ENCODE results near the gene SPARCL1. TPM values are rescaled to one million over a fixed set of nuclear protein-coding genes. Genes with fewer than 3 reads are reported as not detected.

The SPARCL1 gene
- polyA plus RNA-seq, 3 donors = not detected

DNA sequence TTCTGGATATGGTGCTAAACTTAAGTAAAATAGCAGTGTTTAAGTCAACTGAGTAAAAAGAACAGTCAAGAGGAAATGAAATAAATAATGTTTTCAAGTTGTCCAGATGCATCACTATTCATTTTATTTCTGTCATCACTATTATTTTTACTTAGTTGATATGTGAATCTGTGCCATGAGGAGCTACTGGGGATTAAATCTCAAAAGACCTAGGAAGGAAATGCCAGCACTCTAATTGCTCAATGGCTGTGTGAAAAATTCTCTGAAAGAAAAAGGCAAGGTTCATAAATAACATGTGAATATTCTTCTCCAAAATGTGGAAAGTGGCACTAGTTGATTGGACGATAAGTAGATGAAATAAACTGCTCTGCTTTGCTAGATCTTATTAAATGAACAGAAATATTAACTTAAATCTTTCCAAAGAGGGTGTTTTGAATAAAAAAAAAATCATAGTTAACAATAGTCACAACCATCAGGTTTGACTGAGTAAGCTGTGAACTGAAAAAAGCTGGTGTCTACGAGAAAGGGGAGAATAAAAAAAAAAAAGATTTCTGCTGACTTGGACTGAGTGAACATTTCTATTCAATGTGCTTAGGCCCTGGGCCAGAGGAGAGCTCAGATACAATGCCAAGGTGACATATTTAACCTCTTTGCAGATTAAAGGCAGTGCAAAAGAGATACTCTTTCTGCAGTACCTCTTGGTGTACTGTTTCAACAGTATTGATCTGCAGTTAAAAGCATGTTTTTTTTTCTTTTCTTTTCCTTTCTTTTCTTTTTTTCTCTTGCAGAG lies 1.6 kb downstream of the SPARCL1 start:
- H3K36me3 ChIP-seq (replicated peaks in 1 of 2; ENCODE audit: control insufficient read depth in 1 of 2, insufficient read depth in 2 of 2, low read length in 2 of 2) = no peaks in the 10 kb centered on the region
- no peaks in the 10 kb centered on the region for H3K79me2 ChIP-seq (ENCODE audit: insufficient read depth, low read length)
- no peak overlapping the region for H3K4me3 ChIP-seq (replicated peaks in 1 of 3; ENCODE audit: low read depth in 2 of 3, low read length in 3 of 3)
- H3K27me3 ChIP-seq (ENCODE audit: control insufficient read depth in 2 of 2, insufficient read depth in 2 of 2, low read length in 2 of 2) = no peaks in the 10 kb centered on the region
- H3K4me1 ChIP-seq (ENCODE audit: control insufficient read depth in 1 of 2, insufficient read depth in 2 of 2, low read length in 2 of 2) = no peaks in the 10 kb centered on the region
- H3K9me3 Mint-ChIP-seq = peaks cover 2 to 19% (median 12%) of the 10 kb centered on the region in 7 donors
- DNase-seq = no peak
- no peaks in the 10 kb centered on the region for H4K20me1 ChIP-seq (ENCODE audit: insufficient read depth, low read length)
- no peaks in the 10 kb centered on the region for H3K4me1 Mint-ChIP-seq
- H3K4me3 Mint-ChIP-seq = no peak overlapping the region
- no peak overlapping the region for H3K27ac ChIP-seq (ENCODE audit: low read depth in 1 of 2, low read length in 2 of 2)
- no peak overlapping the region for H3K27ac Mint-ChIP-seq
- H3K4me2 ChIP-seq (replicated peaks; ENCODE audit: extremely low read depth, low read length, poor library complexity, severe bottlenecking) = no peak overlapping the region
- no peaks in the 10 kb centered on the region for H3K36me3 Mint-ChIP-seq
- intact Hi-C loops (cut with micrococcal nuclease) = no loop called here
- no CpG with 5 or more reads among the region's 2 CpGs for whole genome bisulfite sequencing (ENCODE audit: insufficient coverage)
- H3K9me3 ChIP-seq (replicated peaks in 1 of 2; ENCODE audit: control insufficient read depth in 1 of 2, insufficient read depth in 1 of 2, low read length in 2 of 2) = peaks cover 10% of the 10 kb centered on the region in 2 donors
- no peak for TF ChIP-seq CTCF (IDR thresholded peaks at IDR 0.05)
- H3K9ac ChIP-seq (ENCODE audit: insufficient read depth, low read length, poor library complexity, severe bottlenecking) = no peak overlapping the region
- peaks cover 0 to 4% (median 0%) of the 10 kb centered on the region in 3 donors for H3K27me3 Mint-ChIP-seq (ENCODE audit: low read depth in 3 of 3)
- no peak overlapping the region for H2AFZ ChIP-seq (ENCODE audit: insufficient read depth, low read depth, low read length, poor library complexity, severe bottlenecking)

- intact Hi-C loops (cut with micrococcal nuclease) = no loop called here
- H3K27me3 ChIP-seq (ENCODE audit: control insufficient read depth in 2 of 2, insufficient read depth in 2 of 2, low read length in 2 of 2) = no peaks in the 10 kb centered on the region
- Mint-ChIP-seq H3K27me3 (ENCODE audit: low read depth in 3 of 3) (peaks cover 0 to 4% (median 0%) of the 10 kb centered on the region in 3 donors), H3K9me3 (peaks cover 2 to 19% (median 12%) of the 10 kb centered on the region in 7 donors), H3K36me3 (no peaks in the 10 kb centered on the region), H3K27ac (peak overlapping the region in 1 of 7 donors; percentile 31), H3K4me1 (no peaks in the 10 kb centered on the region), H3K4me3 (no peak overlapping the region)
- H3K4me3 ChIP-seq (replicated peaks in 1 of 3; ENCODE audit: low read depth in 2 of 3, low read length in 3 of 3) = no peak overlapping the region
- H3K9ac ChIP-seq (ENCODE audit: insufficient read depth, low read length, poor library complexity, severe bottlenecking) = no peak overlapping the region
- peaks cover 10% of the 10 kb centered on the region in 2 donors for H3K9me3 ChIP-seq (replicated peaks in 1 of 2; ENCODE audit: control insufficient read depth in 1 of 2, insufficient read depth in 1 of 2, low read length in 2 of 2)
- no peak overlapping the region for H3K27ac ChIP-seq (ENCODE audit: low read depth in 1 of 2, low read length in 2 of 2)
- no peaks in the 10 kb centered on the region for H3K36me3 ChIP-seq (replicated peaks in 1 of 2; ENCODE audit: control insufficient read depth in 1 of 2, insufficient read depth in 2 of 2, low read length in 2 of 2)
- H3K4me1 ChIP-seq (ENCODE audit: control insufficient read depth in 1 of 2, insufficient read depth in 2 of 2, low read length in 2 of 2) = no peaks in the 10 kb centered on the region
- no CpG with 5 or more reads among the region's 3 CpGs for WGBS (ENCODE audit: insufficient coverage)
- TF ChIP-seq CTCF (IDR thresholded peaks at IDR 0.05) = no peak
- no peaks in the 10 kb centered on the region for H3K79me2 ChIP-seq (ENCODE audit: insufficient read depth, low read length)
- no peak for DNase-seq
- H3K4me2 ChIP-seq (replicated peaks; ENCODE audit: extremely low read depth, low read length, poor library complexity, severe bottlenecking) = no peak overlapping the region
- H2AFZ ChIP-seq (ENCODE audit: insufficient read depth, low read depth, low read length, poor library complexity, severe bottlenecking) = no peak overlapping the region
- no peaks in the 10 kb centered on the region for H4K20me1 ChIP-seq (ENCODE audit: insufficient read depth, low read length)
Observed at GRCh38 chr4:87525636-87526295, 3.4 kb downstream of the SPARCL1 start.

Measured in CD14-positive monocyte (primary cell).